Testis (tissue), 2 donors: Measurements from ENCODE around the gene VPS37B.

ENCODE experiments used
- CTCF ChIP-seq, 3 experiments: fragments of 450-650 bp in 2 of 3; fragments of 200-600 bp in 1 of 3; sonication (generic) in 1 of 3; IDR thresholded peaks; one replicate each; pipeline ENCODE4 v1.5.1; 2016 to 2019; ENCODE audit warnings: antibody characterized with exemption in 3 of 3, mild to moderate bottlenecking in 2 of 3, moderate library complexity in 1 of 3
- POLR2A ChIP-seq: fragments of 450-650 bp; IDR thresholded peaks from one replicate; pipeline ENCODE4 v1.6.1; 2017; ENCODE audit warnings: antibody characterized with exemption, mild to moderate bottlenecking, moderate library complexity

- TF ChIP-seq POLR2A (no peak), CTCF (IDR thresholded peaks at IDR 0.05) (peak; percentile 96 to 98 (median 97))
Observed at GRCh38 chr12:122860040-122860853, 35.7 kb downstream of the VPS37B start.
